Esophagus squamous epithelium (tissue), 5 donors: ENCODE data around the gene PTPRN2. TPM values are rescaled to one million over a fixed set of nuclear protein-coding genes. Genes with fewer than 3 reads are reported as not detected.
"Not testable (repeated sequence)": the region's sequence is repeated elsewhere in the genome, so short reads cannot be mapped to it uniquely, and the experiment has no call there.

Source experiments
- DNase-seq: peaks from one replicate; lab custom pipeline; 2025; lab: John Stamatoyannopoulos, UW
- H3K27ac ChIP-seq, 4 donors: fragments of 200-600 bp; sonication (generic); one replicate each; pipeline ENCODE4 v1.5.1; 2016 to 2019; ENCODE audit warnings: mild to moderate bottlenecking in 1 of 4
- H3K27me3 ChIP-seq, 4 donors: fragments of 200-600 bp; sonication (generic); 1 replicate in 3 of 4; 2 replicates in 1 of 4; pipeline versions ENCODE4 v1.5.1 to v1.6.0; 2017 to 2021; ENCODE audit warnings: antibody characterized with exemption in 1 of 4
- H3K36me3 ChIP-seq, 3 donors: fragments of 200-600 bp; sonication (generic); one replicate each; pipeline ENCODE4 v1.5.1; 2016 to 2019
- H3K4me1 ChIP-seq, 3 donors: fragments of 200-600 bp; sonication (generic); one replicate each; pipeline ENCODE4 v1.5.1; 2017 to 2019
- H3K4me3 ChIP-seq, 4 donors: fragments of 200-600 bp; sonication (generic); 1 replicate in 3 of 4; 2 replicates in 1 of 4; pipeline ENCODE4 v1.5.1; 2016 to 2019; ENCODE audit warnings: mild to moderate bottlenecking in 2 of 4, moderate library complexity in 1 of 4
- H3K9me3 ChIP-seq, 3 donors: fragments of 200-600 bp; sonication (generic); one replicate each; pipeline ENCODE4 v1.5.1; 2016 to 2019
- POLR2A ChIP-seq, 4 donors: fragments of 450-650 bp; IDR thresholded peaks; one replicate each; pipeline ENCODE4 v1.6.1; 2017; ENCODE audit warnings: antibody characterized with exemption in 4 of 4, mild to moderate bottlenecking in 4 of 4, moderate library complexity in 3 of 4
- WGBS, 2 donors: methylation state at CpG; one replicate each; pipeline ENCODE4 v1.1.5; 2018; 5-methylcytosine and 5-hydroxymethylcytosine counted together
- intact Hi-C: fragments of 100-400 bp; cut with DNase I; formaldehyde crosslinking; loops from one replicate; pipeline ENCODE4 v1.15.0; 2022
- total RNA-seq, 4 donors: library from RNA; depleted of rRNA; stranded (reverse); fragments of >200 nt; gene quantifications; one replicate each; pipeline ENCODE4 v1.1.0, GENCODE V29; 2016
- TF ChIP-seq, protein P1 (sequence below), 6 experiments: fragments of 450-650 bp in 4 of 6; fragments of 200-600 bp in 2 of 6; sonication (generic) in 2 of 6; IDR thresholded peaks; one replicate each; pipeline ENCODE4 v1.5.1; 2016 to 2019; ENCODE audit warnings: antibody characterized with exemption in 6 of 6, mild to moderate bottlenecking in 4 of 6, moderate library complexity in 4 of 6
- donor health status: DM: yes; HTN: yes; CAD: no.

Gene PTPRN2
- total RNA-seq, 4 donors from 2014 or later: 0.38 to 2.7 (median 1.0) TPM

DNA sequence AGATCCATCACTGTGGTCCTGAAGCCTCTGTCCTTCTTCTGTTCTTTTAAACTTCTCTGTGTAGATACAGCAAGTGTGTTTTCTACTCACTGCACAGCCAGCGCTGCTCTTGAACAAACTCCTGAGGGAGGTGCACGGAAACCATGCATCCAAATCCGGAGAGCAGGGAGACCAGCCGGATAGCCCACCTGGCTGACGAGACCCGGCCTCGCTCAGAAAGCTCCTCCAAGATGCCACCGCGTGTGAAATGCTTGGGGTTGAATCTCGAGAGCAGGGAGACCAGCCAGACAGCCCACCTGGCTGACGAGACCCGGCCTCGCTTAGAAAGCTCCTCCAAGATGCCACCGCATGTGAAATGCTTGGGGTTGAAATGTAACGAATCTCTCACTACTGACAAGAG is 602.0 kb downstream of the PTPRN2 start:
- Histone ChIP-seq H3K4me3 (no peak overlapping the region), H3K27ac (no peak overlapping the region), H3K27me3 (no peaks in the 10 kb centered on the region), H3K4me1 (peaks cover 0 to 5% (median under 1%) of the 10 kb centered on the region in 3 donors), H3K9me3 (no peaks in the 10 kb centered on the region), H3K36me3 (no peaks in the 10 kb centered on the region)
- TF ChIP-seq POLR2A (IDR thresholded peaks at IDR 0.05): no peak
- TF ChIP-seq, protein P1, sequence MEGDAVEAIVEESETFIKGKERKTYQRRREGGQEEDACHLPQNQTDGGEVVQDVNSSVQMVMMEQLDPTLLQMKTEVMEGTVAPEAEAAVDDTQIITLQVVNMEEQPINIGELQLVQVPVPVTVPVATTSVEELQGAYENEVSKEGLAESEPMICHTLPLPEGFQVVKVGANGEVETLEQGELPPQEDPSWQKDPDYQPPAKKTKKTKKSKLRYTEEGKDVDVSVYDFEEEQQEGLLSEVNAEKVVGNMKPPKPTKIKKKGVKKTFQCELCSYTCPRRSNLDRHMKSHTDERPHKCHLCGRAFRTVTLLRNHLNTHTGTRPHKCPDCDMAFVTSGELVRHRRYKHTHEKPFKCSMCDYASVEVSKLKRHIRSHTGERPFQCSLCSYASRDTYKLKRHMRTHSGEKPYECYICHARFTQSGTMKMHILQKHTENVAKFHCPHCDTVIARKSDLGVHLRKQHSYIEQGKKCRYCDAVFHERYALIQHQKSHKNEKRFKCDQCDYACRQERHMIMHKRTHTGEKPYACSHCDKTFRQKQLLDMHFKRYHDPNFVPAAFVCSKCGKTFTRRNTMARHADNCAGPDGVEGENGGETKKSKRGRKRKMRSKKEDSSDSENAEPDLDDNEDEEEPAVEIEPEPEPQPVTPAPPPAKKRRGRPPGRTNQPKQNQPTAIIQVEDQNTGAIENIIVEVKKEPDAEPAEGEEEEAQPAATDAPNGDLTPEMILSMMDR (IDR thresholded peaks at IDR 0.05): no peak
- intact Hi-C loops: no loop called here
- no peak for DNase-seq
- whole genome bisulfite sequencing, 2 donors: 74 to 86% methylated on average over 4 to 15 of the region's 15 CpGs

DNA sequence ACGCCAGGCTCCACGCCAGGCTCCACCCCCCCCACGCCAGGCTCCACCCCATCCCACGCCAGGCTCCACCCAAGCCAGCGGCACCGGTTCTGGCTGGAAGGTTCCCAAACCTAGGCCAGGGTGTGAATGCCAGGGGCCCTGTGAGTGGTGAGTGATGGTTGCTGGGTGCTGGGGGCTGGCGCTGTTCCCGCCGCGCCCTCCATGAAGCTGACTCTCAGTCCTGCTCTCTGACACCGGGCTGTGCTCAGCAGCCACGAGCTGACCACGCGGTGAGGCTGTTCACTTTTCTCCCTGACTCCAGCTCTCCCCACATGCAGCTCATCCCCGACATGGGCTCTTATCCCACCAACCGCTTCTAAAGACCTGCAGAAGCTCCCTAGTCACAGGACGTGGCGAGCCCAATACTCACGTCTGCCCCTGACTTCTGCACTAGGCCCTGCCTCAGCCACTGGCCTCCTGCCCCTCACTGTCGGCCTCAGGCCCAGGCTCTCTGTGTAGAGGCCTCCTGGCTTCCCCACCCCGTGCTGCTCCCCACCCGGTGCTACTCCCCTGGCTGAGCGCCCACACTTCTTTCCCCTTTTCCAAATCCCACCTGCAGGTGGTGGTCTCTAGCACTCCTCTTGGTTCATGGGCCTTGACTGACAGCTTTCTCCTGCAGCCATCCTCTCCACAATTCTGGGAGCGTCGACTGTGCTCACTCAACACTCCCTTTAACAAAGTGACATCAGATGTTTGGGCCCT is 603.0 kb downstream of the PTPRN2 start:
- 89 to 92% methylated on average over 11 to 14 of the region's 25 CpGs for WGBS, 2 donors
- no peak overlapping the region for H3K4me3 ChIP-seq

DNA sequence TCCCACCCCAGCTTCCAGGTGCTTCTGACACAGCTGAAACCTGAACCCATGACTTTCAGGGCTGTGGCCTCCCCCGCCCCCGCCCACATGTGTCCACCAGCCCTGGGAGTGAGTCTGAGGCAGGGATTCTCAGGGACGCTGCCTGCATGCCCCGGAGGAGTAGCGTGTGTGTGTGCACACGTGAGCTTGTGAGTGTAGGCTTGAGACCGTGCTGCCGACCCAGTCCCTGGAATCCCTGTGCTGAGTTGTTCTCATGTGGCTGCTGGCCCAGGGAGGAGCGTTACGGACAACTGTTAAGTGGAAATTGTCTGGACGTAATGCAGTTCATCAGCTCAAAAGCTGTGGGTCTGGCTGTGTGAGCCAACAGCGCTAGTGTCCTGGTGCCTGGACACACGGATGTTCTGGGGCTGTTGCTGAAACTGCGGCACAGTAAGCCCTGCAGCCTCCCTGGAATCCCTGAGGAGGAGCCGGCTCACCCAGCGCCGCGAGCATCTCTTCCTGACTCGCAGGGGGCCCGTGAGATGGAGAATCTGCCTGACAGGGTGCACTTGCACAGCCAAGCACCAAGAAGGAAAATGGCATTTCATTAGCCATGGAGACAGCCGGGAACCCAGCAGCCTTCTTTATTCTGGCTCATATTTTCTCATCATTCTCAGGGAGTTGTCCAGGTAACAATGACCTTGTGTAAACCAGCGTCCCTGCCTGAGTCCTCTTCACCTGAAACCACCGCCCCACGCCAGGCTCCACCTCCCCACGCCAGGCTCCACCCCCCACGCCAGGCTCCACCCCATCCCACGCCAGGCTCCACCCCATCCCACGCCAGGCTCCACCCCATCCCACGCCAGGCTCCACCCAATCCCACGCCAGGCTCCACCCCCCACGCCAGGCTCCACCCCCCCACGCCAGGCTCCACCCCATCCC is 603.9 kb downstream of the PTPRN2 start:
- Histone ChIP-seq H3K4me3 (no peak overlapping the region), H3K9me3 (no peaks in the 10 kb centered on the region), H3K36me3 (no peaks in the 10 kb centered on the region), H3K4me1 (no peaks in the 10 kb centered on the region), H3K27ac (no peak overlapping the region), H3K27me3 (no peaks in the 10 kb centered on the region)
- no peak for DNase-seq
- TF ChIP-seq, protein P1 (IDR thresholded peaks at IDR 0.05): no peak
- TF ChIP-seq POLR2A (IDR thresholded peaks at IDR 0.05): no peak
- intact Hi-C loops: no loop called here
- WGBS, 2 donors: 73 to 77% methylated on average over 14 to 15 of the region's 32 CpGs

More for the DNA sequence above, 603.0 kb downstream of the PTPRN2 start:
- Histone ChIP-seq H3K4me1 (no peaks in the 10 kb centered on the region), H3K9me3 (no peaks in the 10 kb centered on the region), H3K27me3 (no peaks in the 10 kb centered on the region), H3K27ac (no peak overlapping the region), H3K36me3 (no peaks in the 10 kb centered on the region)
- TF ChIP-seq, protein P1 (IDR thresholded peaks at IDR 0.05): no peak
- no peak for TF ChIP-seq POLR2A (IDR thresholded peaks at IDR 0.05)
- no peak for DNase-seq
- intact Hi-C loops: no loop called here

DNA sequence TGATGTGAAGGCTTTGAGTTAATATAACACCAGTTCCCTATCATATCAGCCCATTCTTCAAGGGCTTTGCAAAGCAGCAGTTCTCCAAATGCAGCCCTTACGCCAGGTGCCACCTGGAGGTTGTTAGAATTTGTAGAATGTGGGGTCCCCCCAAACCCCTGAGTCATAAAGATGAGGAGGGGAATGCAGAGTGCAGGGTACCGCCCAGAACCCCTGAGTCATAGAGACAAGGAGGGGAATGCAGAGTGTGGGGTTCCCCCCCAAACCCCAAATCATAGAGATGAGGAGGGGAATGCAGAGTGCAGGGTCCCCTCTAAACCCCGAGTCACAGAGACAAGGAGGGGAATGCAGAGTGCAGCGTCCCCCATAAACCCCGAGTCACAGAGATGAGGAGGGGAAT is 605.8 kb downstream of the PTPRN2 start:
- Histone ChIP-seq H3K36me3 (no peaks in the 10 kb centered on the region), H3K27me3 (no peaks in the 10 kb centered on the region), H3K4me3 (no peak overlapping the region), H3K9me3 (no peaks in the 10 kb centered on the region), H3K27ac (no peak overlapping the region), H3K4me1 (no peaks in the 10 kb centered on the region)
- WGBS, 2 donors: 73 to 75% methylated on average over 4 of the region's 5 CpGs
- no peak for DNase-seq
- no peak for TF ChIP-seq POLR2A (IDR thresholded peaks at IDR 0.05)
- TF ChIP-seq, protein P1 (IDR thresholded peaks at IDR 0.05): no peak
- intact Hi-C loops: no loop called here

DNA sequence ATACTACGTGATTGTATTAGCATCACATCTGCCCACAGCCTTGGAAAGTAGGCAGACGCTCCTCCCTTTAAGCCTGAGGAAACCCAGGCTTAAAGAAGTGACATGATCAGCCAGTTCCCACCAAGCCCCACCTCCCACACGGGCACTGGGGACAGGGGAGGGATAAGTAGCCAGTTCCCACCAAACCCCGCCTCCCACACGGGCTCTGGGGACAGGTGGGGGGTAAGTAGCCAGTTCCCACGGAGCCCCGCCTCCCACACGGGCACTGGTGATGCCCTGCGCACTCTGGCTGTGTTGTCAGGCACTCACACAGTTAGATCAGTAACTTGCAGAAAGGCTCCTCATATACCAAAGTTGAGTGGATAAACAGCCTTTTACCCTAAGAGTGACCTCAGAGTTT is 606.8 kb downstream of the PTPRN2 start:
- 42 to 82% methylated on average over 2 to 3 of the region's 9 CpGs for WGBS, 2 donors
- intact Hi-C loops: no loop called here
- no peak overlapping the region for H3K4me3 ChIP-seq

DNA sequence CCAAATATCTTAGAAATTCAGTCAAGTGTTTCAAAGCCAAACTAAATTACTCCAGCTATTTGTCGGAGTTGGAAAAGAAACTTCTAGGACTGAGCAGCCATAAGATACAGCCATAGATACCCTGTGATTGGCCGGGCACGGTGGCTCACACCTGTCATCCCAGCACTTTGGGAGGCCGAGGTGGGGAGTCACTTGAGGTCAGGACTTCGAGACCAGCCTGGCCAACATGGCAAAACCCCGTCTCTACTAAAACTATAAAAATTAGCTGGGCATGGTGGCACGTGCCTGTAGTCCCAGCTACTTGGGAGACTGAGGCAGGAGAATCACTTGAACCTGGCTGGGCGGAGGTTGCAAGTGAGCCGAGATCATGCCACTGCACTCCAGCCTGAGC is 607.3 kb downstream of the PTPRN2 start:
- H3K4me3 ChIP-seq, H3K4me1 ChIP-seq, H3K36me3 ChIP-seq, DNase-seq, H3K27me3 ChIP-seq, H3K27ac ChIP-seq, intact Hi-C loops, H3K9me3 ChIP-seq: not testable (repeated sequence)
- WGBS, 2 donors: 68 to 78% methylated on average over 7 to 9 of the region's 9 CpGs

More for the DNA sequence above, 606.8 kb downstream of the PTPRN2 start:
- no peak for DNase-seq
- H3K27ac ChIP-seq: no peak overlapping the region
- TF ChIP-seq POLR2A (IDR thresholded peaks at IDR 0.05): no peak
- TF ChIP-seq, protein P1 (IDR thresholded peaks at IDR 0.05): no peak
- no peaks in the 10 kb centered on the region for H3K36me3 ChIP-seq
- H3K27me3 ChIP-seq: no peaks in the 10 kb centered on the region
- no peaks in the 10 kb centered on the region for H3K4me1 ChIP-seq
- no peaks in the 10 kb centered on the region for H3K9me3 ChIP-seq
